HEK293 (cell line): Measurements from ENCODE around the gene PSMC3.

ENCODE experiments used
- CTCF ChIA-PET: fragments of 350-600 bp; formaldehyde crosslinking; extraction: SDS; loops from one replicate; lab custom pipeline; 2021; ENCODE audit warnings: antibody characterized with exemption; lab: Yijun Ruan, JAX
- POLR2A ChIA-PET: fragments of 300-600 bp; formaldehyde crosslinking; extraction: SDS; loops from one replicate; lab custom pipeline; 2020; ENCODE audit warnings: antibody characterized with exemption, inconsistent platforms; lab: Yijun Ruan, JAX
- H3K27ac ChIP-seq: fragments of 200-500 bp; sonication (Bioruptor generic); 2 replicates; pipeline ENCODE4 v1.5.1; 2014; ENCODE audit warnings: low read depth, low read length, control low read depth, inconsistent platforms; ENCODE audit errors: extremely low read depth
- H3K36me3 ChIP-seq, 2 experiments: fragments of 200-500 bp in 1 of 2; sonication (Bioruptor generic) in 1 of 2; 1 replicate in 1 of 2; 2 replicates in 1 of 2; pipeline ENCODE4 v1.5.1; 2014 to 2017; ENCODE audit warnings: inconsistent platforms in 2 of 2, low read length in 2 of 2; ENCODE audit not compliant: control insufficient read depth in 2 of 2, insufficient read depth in 1 of 2
- H3K4me1 ChIP-seq: fragments of 200-500 bp; sonication (Bioruptor generic); 2 replicates; pipeline ENCODE4 v1.5.1; 2014; ENCODE audit warnings: mild to moderate bottlenecking, low read length, inconsistent platforms; ENCODE audit not compliant: control insufficient read depth, insufficient read depth
- H3K4me3 ChIP-seq: 2 replicates; pipeline ENCODE4 v1.5.1; 2011; ENCODE audit warnings: low read depth, mild to moderate bottlenecking, control low read depth, low read length, moderate library complexity
- H3K9me3 ChIP-seq: fragments of 200-500 bp; sonication (Bioruptor generic); 2 replicates; pipeline ENCODE4 v1.5.1; 2014; ENCODE audit warnings: low read depth, low read length, inconsistent platforms; ENCODE audit not compliant: control insufficient read depth, insufficient read depth
- HOXA7 ChIP-seq: sonication (generic); formaldehyde crosslinking; IDR thresholded peaks from 2 replicates; pipeline ENCODE4 v1.8.1; 2022; ENCODE audit warnings: missing genetic modification reagents, borderline replicate concordance
- KLF8 ChIP-seq: fragments of 450-650 bp; formaldehyde crosslinking; IDR thresholded peaks from 2 replicates; pipeline ENCODE4 v1.5.1; 2016; ENCODE audit warnings: missing biosample characterization, missing genetic modification characterization
- TCF7L2 ChIP-seq: IDR thresholded peaks from 2 replicates; pipeline ENCODE4 v1.6.1; 2011; ENCODE audit warnings: low read depth, mild to moderate bottlenecking, inconsistent platforms, low read length, moderate library complexity, borderline replicate concordance
- ZBTB17 ChIP-seq: fragments of 450-650 bp; formaldehyde crosslinking; IDR thresholded peaks from 2 replicates; pipeline ENCODE4 v1.5.1; 2016; ENCODE audit warnings: missing biosample characterization, missing genetic modification characterization
- ZNF140 ChIP-seq: fragments of 450-650 bp; formaldehyde crosslinking; IDR thresholded peaks from 2 replicates; pipeline ENCODE4 v1.5.1; 2016; ENCODE audit warnings: missing biosample characterization, missing genetic modification characterization
- ZNF169 ChIP-seq: fragments of 450-650 bp; formaldehyde crosslinking; IDR thresholded peaks from 2 replicates; pipeline ENCODE4 v1.5.1; 2016; ENCODE audit warnings: missing biosample characterization, missing genetic modification characterization
- ZNF202 ChIP-seq: fragments of 450-650 bp; formaldehyde crosslinking; IDR thresholded peaks from 2 replicates; pipeline ENCODE4 v1.5.1; 2016; ENCODE audit warnings: missing biosample characterization, missing genetic modification characterization, borderline replicate concordance
- ZNF423 ChIP-seq: fragments of 450-650 bp; formaldehyde crosslinking; IDR thresholded peaks from 2 replicates; pipeline ENCODE4 v1.5.1; 2016; ENCODE audit warnings: missing biosample characterization, missing genetic modification characterization
- ZNF48 ChIP-seq: fragments of 450-650 bp; formaldehyde crosslinking; IDR thresholded peaks from 2 replicates; pipeline ENCODE4 v1.5.1; 2016; ENCODE audit warnings: missing biosample characterization, missing genetic modification characterization
- ZNF514 ChIP-seq: fragments of 450-650 bp; formaldehyde crosslinking; IDR thresholded peaks from 2 replicates; pipeline ENCODE4 v1.5.1; 2016; ENCODE audit warnings: missing biosample characterization, missing genetic modification characterization
- ZNF544 ChIP-seq: fragments of 450-650 bp; formaldehyde crosslinking; IDR thresholded peaks from 2 replicates; pipeline ENCODE4 v1.5.0; 2017; ENCODE audit warnings: missing biosample characterization, missing genetic modification characterization
- ZNF621 ChIP-seq: fragments of 450-650 bp; formaldehyde crosslinking; IDR thresholded peaks from 2 replicates; pipeline ENCODE4 v1.5.1; 2017; ENCODE audit warnings: missing biosample characterization, missing genetic modification characterization
- ZNF623 ChIP-seq: fragments of 450-650 bp; formaldehyde crosslinking; IDR thresholded peaks from 2 replicates; pipeline ENCODE4 v1.5.1; 2016; ENCODE audit warnings: missing biosample characterization, missing genetic modification characterization
- ZNF658 ChIP-seq: fragments of 450-650 bp; formaldehyde crosslinking; IDR thresholded peaks from 2 replicates; pipeline ENCODE4; 2016; ENCODE audit warnings: missing biosample characterization, missing genetic modification characterization
- ZNF670 ChIP-seq: fragments of 450-650 bp; formaldehyde crosslinking; IDR thresholded peaks from 2 replicates; pipeline ENCODE4 v1.5.1; 2016; ENCODE audit warnings: missing biosample characterization, missing genetic modification characterization, low read depth
- ZNF768 ChIP-seq: fragments of 450-650 bp; formaldehyde crosslinking; IDR thresholded peaks from 2 replicates; pipeline ENCODE4 v1.5.1; 2018; ENCODE audit warnings: missing biosample characterization, mild to moderate bottlenecking, missing genetic modification characterization
- ZSCAN30 ChIP-seq: fragments of 450-650 bp; IDR thresholded peaks from 2 replicates; pipeline ENCODE4 v1.5.1; 2018; ENCODE audit warnings: missing biosample characterization, mild to moderate bottlenecking, missing genetic modification characterization, moderate library complexity
- TF ChIP-seq, protein P1 (sequence below): fragments of 450-650 bp; formaldehyde crosslinking; IDR thresholded peaks from 2 replicates; pipeline ENCODE4 v1.5.1; 2016; ENCODE audit warnings: missing biosample characterization, missing genetic modification characterization
- TF ChIP-seq, protein P2 (sequence below): fragments of 450-650 bp; formaldehyde crosslinking; IDR thresholded peaks from 2 replicates; pipeline ENCODE4 v1.5.1; 2017; ENCODE audit warnings: missing biosample characterization, missing genetic modification characterization
- TF ChIP-seq, protein P3 (sequence below): fragments of 450-650 bp; formaldehyde crosslinking; IDR thresholded peaks from 2 replicates; pipeline ENCODE4 v1.5.1; 2017; ENCODE audit warnings: missing biosample characterization, missing genetic modification characterization
- TF ChIP-seq, protein P4 (sequence below): fragments of 450-650 bp; formaldehyde crosslinking; conservative IDR thresholded peaks from 2 replicates; pipeline ENCODE4 v1.5.1; 2016; ENCODE audit warnings: low read depth, missing biosample characterization, missing genetic modification characterization
- TF ChIP-seq, protein P5 (sequence below): fragments of 450-650 bp; formaldehyde crosslinking; IDR thresholded peaks from 2 replicates; pipeline ENCODE4 v1.5.1; 2016; ENCODE audit warnings: missing biosample characterization, missing genetic modification characterization, borderline replicate concordance

Gene PSMC3

DNA sequence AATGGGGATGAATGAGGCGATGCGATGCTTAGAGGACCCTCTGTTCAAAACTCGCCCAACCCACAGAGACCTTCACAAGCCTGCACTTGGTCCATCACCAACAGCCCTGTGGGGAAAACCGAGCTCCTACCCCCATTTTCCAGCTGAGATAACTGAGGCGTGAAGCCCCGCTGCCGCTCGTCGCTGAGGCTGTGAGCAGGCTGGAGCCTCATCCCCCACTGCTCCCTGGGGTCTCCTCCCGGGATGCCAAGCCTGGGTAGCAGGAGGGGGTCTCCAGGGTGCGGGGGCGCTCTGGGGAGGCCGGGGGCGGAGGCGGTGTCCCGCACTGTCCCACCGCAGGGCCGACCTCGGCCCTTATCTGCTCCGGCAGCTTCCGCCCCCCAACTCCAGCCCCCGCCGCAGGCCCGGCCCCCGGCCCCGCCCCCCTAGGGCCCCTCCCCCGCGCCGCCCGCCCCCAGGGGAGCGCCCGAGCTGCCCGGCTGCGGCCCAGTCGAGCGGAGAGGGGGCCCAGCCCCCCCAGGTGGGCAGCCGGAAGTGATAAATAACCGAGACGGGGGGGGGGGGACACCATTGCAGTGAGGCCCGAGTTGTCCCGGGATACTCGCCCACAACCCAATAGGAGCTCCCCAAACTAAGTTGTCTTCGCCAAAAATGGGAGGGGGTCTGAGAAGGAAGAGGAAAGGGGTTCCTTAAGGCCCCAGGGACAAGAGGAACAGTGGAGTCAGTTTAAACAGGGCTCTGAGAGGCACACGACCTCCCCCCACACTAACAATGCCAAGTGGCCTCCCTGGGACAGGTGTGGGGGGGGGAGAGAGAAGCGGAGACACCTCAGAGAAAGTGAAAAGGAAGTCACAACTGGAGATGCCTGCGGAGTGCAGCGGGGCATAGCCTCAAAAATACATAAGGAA, 26.1 kb downstream of the PSMC3 start:
- ChIA-PET POLR2A (interaction anchor here (0.6 to 1.5 kb wide), 4 partner anchors 8 to 151 kb away, joined by 3 to 7 read pairs (median 3); partner anchors contain the start of genes ACP2, PSMC3 and SLC39A13), CTCF (interaction anchor here (0.5 to 4.9 kb wide), 6 partner anchors 11 to 275 kb away, joined by 3 to 32 read pairs (median 4); partner anchors contain the start of gene PSMC3)
- H3K27ac ChIP-seq = peak overlapping the region; percentile 49; the same call in 1 of the 2 replicates
- H3K36me3 ChIP-seq = no peaks in the 10 kb centered on the region
- peak overlapping the region; percentile 26 for H3K4me3 ChIP-seq
- H3K9me3 ChIP-seq = no peaks in the 10 kb centered on the region
- H3K4me1 ChIP-seq = no peaks in the 10 kb centered on the region; the same call in 1 of the 2 replicates
- TF ChIP-seq ZNF140 (tag by site-specific recombination) = no peak
- TF ChIP-seq ZBTB17 = no peak
- TF ChIP-seq, protein P1, sequence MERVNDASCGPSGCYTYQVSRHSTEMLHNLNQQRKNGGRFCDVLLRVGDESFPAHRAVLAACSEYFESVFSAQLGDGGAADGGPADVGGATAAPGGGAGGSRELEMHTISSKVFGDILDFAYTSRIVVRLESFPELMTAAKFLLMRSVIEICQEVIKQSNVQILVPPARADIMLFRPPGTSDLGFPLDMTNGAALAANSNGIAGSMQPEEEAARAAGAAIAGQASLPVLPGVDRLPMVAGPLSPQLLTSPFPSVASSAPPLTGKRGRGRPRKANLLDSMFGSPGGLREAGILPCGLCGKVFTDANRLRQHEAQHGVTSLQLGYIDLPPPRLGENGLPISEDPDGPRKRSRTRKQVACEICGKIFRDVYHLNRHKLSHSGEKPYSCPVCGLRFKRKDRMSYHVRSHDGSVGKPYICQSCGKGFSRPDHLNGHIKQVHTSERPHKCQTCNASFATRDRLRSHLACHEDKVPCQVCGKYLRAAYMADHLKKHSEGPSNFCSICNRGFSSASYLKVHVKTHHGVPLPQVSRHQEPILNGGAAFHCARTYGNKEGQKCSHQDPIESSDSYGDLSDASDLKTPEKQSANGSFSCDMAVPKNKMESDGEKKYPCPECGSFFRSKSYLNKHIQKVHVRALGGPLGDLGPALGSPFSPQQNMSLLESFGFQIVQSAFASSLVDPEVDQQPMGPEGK (tag by site-specific recombination) = 0 out of 2 replicates have a peak, but pooled peaks have one; percentile 20
- TF ChIP-seq ZNF48 (tag by site-specific recombination) = no peak
- no peak for TF ChIP-seq ZNF169 (tag by site-specific recombination)
- no peak for TF ChIP-seq ZNF621 (tag by site-specific recombination)
- TF ChIP-seq ZNF670 (tag by site-specific recombination) = no peak
- TF ChIP-seq TCF7L2 = no peak
- TF ChIP-seq, protein P2, sequence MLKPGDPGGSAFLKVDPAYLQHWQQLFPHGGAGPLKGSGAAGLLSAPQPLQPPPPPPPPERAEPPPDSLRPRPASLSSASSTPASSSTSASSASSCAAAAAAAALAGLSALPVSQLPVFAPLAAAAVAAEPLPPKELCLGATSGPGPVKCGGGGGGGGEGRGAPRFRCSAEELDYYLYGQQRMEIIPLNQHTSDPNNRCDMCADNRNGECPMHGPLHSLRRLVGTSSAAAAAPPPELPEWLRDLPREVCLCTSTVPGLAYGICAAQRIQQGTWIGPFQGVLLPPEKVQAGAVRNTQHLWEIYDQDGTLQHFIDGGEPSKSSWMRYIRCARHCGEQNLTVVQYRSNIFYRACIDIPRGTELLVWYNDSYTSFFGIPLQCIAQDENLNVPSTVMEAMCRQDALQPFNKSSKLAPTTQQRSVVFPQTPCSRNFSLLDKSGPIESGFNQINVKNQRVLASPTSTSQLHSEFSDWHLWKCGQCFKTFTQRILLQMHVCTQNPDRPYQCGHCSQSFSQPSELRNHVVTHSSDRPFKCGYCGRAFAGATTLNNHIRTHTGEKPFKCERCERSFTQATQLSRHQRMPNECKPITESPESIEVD (tag by site-specific recombination) = no peak
- TF ChIP-seq, protein P3, sequence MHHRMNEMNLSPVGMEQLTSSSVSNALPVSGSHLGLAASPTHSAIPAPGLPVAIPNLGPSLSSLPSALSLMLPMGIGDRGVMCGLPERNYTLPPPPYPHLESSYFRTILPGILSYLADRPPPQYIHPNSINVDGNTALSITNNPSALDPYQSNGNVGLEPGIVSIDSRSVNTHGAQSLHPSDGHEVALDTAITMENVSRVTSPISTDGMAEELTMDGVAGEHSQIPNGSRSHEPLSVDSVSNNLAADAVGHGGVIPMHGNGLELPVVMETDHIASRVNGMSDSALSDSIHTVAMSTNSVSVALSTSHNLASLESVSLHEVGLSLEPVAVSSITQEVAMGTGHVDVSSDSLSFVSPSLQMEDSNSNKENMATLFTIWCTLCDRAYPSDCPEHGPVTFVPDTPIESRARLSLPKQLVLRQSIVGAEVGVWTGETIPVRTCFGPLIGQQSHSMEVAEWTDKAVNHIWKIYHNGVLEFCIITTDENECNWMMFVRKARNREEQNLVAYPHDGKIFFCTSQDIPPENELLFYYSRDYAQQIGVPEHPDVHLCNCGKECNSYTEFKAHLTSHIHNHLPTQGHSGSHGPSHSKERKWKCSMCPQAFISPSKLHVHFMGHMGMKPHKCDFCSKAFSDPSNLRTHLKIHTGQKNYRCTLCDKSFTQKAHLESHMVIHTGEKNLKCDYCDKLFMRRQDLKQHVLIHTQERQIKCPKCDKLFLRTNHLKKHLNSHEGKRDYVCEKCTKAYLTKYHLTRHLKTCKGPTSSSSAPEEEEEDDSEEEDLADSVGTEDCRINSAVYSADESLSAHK (tag by site-specific recombination) = no peak
- no peak for TF ChIP-seq KLF8 (tag by site-specific recombination)
- TF ChIP-seq ZNF623 = no peak
- TF ChIP-seq, protein P4, sequence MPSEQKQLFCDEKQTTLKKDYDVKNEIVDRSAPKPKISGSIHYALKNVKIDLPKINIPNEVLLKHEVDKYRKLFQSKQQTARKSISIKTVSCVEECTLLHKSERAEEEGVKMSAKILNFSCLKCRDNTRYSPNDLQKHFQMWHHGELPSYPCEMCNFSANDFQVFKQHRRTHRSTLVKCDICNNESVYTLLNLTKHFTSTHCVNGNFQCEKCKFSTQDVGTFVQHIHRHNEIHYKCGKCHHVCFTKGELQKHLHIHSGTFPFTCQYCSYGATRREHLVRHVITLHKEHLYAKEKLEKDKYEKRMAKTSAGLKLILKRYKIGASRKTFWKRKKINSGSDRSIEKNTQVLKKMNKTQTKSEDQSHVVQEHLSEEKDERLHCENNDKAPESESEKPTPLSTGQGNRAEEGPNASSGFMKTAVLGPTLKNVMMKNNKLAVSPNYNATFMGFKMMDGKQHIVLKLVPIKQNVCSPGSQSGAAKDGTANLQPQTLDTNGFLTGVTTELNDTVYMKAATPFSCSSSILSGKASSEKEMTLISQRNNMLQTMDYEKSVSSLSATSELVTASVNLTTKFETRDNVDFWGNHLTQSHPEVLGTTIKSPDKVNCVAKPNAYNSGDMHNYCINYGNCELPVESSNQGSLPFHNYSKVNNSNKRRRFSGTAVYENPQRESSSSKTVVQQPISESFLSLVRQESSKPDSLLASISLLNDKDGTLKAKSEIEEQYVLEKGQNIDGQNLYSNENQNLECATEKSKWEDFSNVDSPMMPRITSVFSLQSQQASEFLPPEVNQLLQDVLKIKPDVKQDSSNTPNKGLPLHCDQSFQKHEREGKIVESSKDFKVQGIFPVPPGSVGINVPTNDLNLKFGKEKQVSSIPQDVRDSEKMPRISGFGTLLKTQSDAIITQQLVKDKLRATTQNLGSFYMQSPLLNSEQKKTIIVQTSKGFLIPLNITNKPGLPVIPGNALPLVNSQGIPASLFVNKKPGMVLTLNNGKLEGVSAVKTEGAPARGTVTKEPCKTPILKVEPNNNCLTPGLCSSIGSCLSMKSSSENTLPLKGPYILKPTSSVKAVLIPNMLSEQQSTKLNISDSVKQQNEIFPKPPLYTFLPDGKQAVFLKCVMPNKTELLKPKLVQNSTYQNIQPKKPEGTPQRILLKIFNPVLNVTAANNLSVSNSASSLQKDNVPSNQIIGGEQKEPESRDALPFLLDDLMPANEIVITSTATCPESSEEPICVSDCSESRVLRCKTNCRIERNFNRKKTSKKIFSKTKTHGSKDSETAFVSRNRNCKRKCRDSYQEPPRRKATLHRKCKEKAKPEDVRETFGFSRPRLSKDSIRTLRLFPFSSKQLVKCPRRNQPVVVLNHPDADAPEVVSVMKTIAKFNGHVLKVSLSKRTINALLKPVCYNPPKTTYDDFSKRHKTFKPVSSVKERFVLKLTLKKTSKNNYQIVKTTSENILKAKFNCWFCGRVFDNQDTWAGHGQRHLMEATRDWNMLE (tag by site-specific recombination) = no peak
- TF ChIP-seq, protein P5, sequence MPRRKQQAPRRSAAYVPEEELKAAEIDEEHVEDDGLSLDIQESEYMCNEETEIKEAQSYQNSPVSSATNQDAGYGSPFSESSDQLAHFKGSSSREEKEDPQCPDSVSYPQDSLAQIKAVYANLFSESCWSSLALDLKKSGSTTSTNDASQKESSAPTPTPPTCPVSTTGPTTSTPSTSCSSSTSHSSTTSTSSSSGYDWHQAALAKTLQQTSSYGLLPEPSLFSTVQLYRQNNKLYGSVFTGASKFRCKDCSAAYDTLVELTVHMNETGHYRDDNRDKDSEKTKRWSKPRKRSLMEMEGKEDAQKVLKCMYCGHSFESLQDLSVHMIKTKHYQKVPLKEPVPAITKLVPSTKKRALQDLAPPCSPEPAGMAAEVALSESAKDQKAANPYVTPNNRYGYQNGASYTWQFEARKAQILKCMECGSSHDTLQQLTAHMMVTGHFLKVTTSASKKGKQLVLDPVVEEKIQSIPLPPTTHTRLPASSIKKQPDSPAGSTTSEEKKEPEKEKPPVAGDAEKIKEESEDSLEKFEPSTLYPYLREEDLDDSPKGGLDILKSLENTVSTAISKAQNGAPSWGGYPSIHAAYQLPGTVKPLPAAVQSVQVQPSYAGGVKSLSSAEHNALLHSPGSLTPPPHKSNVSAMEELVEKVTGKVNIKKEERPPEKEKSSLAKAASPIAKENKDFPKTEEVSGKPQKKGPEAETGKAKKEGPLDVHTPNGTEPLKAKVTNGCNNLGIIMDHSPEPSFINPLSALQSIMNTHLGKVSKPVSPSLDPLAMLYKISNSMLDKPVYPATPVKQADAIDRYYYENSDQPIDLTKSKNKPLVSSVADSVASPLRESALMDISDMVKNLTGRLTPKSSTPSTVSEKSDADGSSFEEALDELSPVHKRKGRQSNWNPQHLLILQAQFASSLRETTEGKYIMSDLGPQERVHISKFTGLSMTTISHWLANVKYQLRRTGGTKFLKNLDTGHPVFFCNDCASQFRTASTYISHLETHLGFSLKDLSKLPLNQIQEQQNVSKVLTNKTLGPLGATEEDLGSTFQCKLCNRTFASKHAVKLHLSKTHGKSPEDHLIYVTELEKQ = no peak
- no peak for TF ChIP-seq ZNF202 (tag by site-specific recombination)
- no peak for TF ChIP-seq ZNF514 (tag by site-specific recombination)
- TF ChIP-seq ZNF423 (tag by site-specific recombination) = peak; percentile 39
- no peak for TF ChIP-seq HOXA7 (CRISPR knock-in tag)
- peak; percentile 19; the same call in 1 of the 2 replicates for TF ChIP-seq ZSCAN30 (tag by site-specific recombination)
- no peak for TF ChIP-seq ZNF658 (tag by site-specific recombination)
- no peak for TF ChIP-seq ZNF544 (tag by site-specific recombination)
- no peak for TF ChIP-seq ZNF768
